GM04504 (cell line): Measurements from ENCODE around the gene TRMT11.
"Not testable (repeated sequence)": the region's sequence is repeated elsewhere in the genome, so short reads cannot be mapped to it uniquely, and the experiment has no call there.

ENCODE experiments used
- DNase-seq: peaks from one replicate; pipeline ENCODE4 v3.0.0-alpha.2; 2012; ENCODE audit warnings: low read depth

The TRMT11 gene

GRCh38 chr6:125986301-125987025 lies at the start of gene TRMT11:
Gene TRMT11 (plus strand): TSS chr6:125986540. CDS start chr6:125986551, 11 bp downstream.
- peak; percentile 62 for DNase-seq

- no peak for DNase-seq
Measured at GRCh38 chr6:125939026-125939425, 47.3 kb upstream of the TRMT11 start.

GRCh38 chr6:125939791-125940190 lies 46.5 kb upstream of the TRMT11 start:
- DNase-seq, result no peak

GRCh38 chr6:125940247-125941041 lies 45.9 kb upstream of the TRMT11 start:
- no peak for DNase-seq

- DNase-seq, result no peak
Measured at GRCh38 chr6:125942672-125943527, 43.4 kb upstream of the TRMT11 start.

- no peak for DNase-seq
Measured at GRCh38 chr6:125943528-125944433, 42.6 kb upstream of the TRMT11 start.

GRCh38 chr6:125944434-125944816 lies 41.9 kb upstream of the TRMT11 start:
- DNase-seq, result no peak

GRCh38 chr6:125944896-125945295 lies 41.4 kb upstream of the TRMT11 start:
- DNase-seq, result no peak

GRCh38 chr6:125945378-125946141 lies 40.8 kb upstream of the TRMT11 start:
- DNase-seq, result no peak

GRCh38 chr6:125947615-125948014 lies 38.7 kb upstream of the TRMT11 start:
- no peak for DNase-seq

- DNase-seq, result no peak
Measured at GRCh38 chr6:125948455-125948854, 37.9 kb upstream of the TRMT11 start.

GRCh38 chr6:125949069-125949468 lies 37.3 kb upstream of the TRMT11 start:
- DNase-seq, result no peak

GRCh38 chr6:125950293-125950692 lies 36.0 kb upstream of the TRMT11 start:
- no peak for DNase-seq

- DNase-seq, result not testable (repeated sequence)
Measured at GRCh38 chr6:125950716-125951115, 35.6 kb upstream of the TRMT11 start.

- DNase-seq, result no peak
Measured at GRCh38 chr6:125951323-125951722, 35.0 kb upstream of the TRMT11 start.

- DNase-seq, result no peak
Measured at GRCh38 chr6:125952764-125953501, 33.4 kb upstream of the TRMT11 start.

GRCh38 chr6:125953502-125953875 lies 32.9 kb upstream of the TRMT11 start:
- no peak for DNase-seq

GRCh38 chr6:125954735-125955339 lies 31.5 kb upstream of the TRMT11 start:
- DNase-seq, result no peak

GRCh38 chr6:125955973-125956372 lies 30.4 kb upstream of the TRMT11 start:
- no peak for DNase-seq
